Lower leg skin (tissue), 4 donors: Measurements from ENCODE around the gene CNTROB. TPM values are rescaled to one million over a fixed set of nuclear protein-coding genes. Genes with fewer than 3 reads are reported as not detected.
A peak's percentile ranks its signal among the peaks of the same experiment; 100 is the strongest.

Experiments
- DNase-seq, 2 donors: peaks; one replicate each; pipeline ENCODE4 v3.0.0-alpha.2; 2019; ENCODE audit warnings: low spot score in 2 of 2
- H3K4me3 ChIP-seq: fragments of 200-600 bp; sonication (generic); 2 replicates; pipeline ENCODE4 v1.5.1; 2017; ENCODE audit warnings: mild to moderate bottlenecking, low read depth; ENCODE audit not compliant: poor library complexity, severe bottlenecking
- POLR2A ChIP-seq, 2 donors: fragments of 450-650 bp; IDR thresholded peaks; one replicate each; pipeline ENCODE4 v1.6.1; 2016 to 2017; ENCODE audit warnings: antibody characterized with exemption in 2 of 2, mild to moderate bottlenecking in 1 of 2, moderate library complexity in 1 of 2
- WGBS, 2 donors: methylation state at CpG; one replicate each; pipeline ENCODE4 v1.1.5; 2018; 5-methylcytosine and 5-hydroxymethylcytosine counted together
- intact Hi-C: fragments of 100-400 bp; cut with DNase I; formaldehyde crosslinking; loops from one replicate; pipeline ENCODE4 v1.15.0; 2023; ENCODE audit warnings: low total_unique reads
- total RNA-seq, 4 donors: library from RNA; depleted of rRNA; stranded (reverse); fragments of >200 nt; gene quantifications; one replicate each; pipeline ENCODE4 v1.1.0, GENCODE V29; 2016
- TF ChIP-seq, protein P1 (sequence below), 3 donors: fragments of 450-650 bp; IDR thresholded peaks; one replicate each; pipeline ENCODE4 v1.5.1; 2016; ENCODE audit warnings: antibody characterized with exemption in 3 of 3, mild to moderate bottlenecking in 3 of 3, moderate library complexity in 2 of 3

CNTROB gene
- total RNA-seq, 4 donors from 2014 or later, result 23.4 to 43.1 (median 27.0) TPM

GRCh38 chr17:7886227-7887037 lies 45.6 kb upstream of the CNTROB start:
- peak in 1 of 2 donors; percentile 92 for DNase-seq
- WGBS, 2 donors, result 1 to 2% methylated on average over 30 of the region's 30 CpGs
- peak overlapping the region; percentile 52 for H3K4me3 ChIP-seq
- no peak for TF ChIP-seq POLR2A (IDR thresholded peaks at IDR 0.05)
- TF ChIP-seq, protein P1, sequence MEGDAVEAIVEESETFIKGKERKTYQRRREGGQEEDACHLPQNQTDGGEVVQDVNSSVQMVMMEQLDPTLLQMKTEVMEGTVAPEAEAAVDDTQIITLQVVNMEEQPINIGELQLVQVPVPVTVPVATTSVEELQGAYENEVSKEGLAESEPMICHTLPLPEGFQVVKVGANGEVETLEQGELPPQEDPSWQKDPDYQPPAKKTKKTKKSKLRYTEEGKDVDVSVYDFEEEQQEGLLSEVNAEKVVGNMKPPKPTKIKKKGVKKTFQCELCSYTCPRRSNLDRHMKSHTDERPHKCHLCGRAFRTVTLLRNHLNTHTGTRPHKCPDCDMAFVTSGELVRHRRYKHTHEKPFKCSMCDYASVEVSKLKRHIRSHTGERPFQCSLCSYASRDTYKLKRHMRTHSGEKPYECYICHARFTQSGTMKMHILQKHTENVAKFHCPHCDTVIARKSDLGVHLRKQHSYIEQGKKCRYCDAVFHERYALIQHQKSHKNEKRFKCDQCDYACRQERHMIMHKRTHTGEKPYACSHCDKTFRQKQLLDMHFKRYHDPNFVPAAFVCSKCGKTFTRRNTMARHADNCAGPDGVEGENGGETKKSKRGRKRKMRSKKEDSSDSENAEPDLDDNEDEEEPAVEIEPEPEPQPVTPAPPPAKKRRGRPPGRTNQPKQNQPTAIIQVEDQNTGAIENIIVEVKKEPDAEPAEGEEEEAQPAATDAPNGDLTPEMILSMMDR (IDR thresholded peaks at IDR 0.05), result no peak
- intact Hi-C loops, result no loop called here

- DNase-seq, result no peak
- no peak overlapping the region for H3K4me3 ChIP-seq
- intact Hi-C loops, result no loop called here
- no peak for TF ChIP-seq POLR2A (IDR thresholded peaks at IDR 0.05)
- TF ChIP-seq, protein P1 (IDR thresholded peaks at IDR 0.05), result no peak
- WGBS, 2 donors, result 2 to 3% methylated on average over 8 of the region's 8 CpGs
Measured at GRCh38 chr17:7887038-7887481, 44.9 kb upstream of the CNTROB start.

DNA sequence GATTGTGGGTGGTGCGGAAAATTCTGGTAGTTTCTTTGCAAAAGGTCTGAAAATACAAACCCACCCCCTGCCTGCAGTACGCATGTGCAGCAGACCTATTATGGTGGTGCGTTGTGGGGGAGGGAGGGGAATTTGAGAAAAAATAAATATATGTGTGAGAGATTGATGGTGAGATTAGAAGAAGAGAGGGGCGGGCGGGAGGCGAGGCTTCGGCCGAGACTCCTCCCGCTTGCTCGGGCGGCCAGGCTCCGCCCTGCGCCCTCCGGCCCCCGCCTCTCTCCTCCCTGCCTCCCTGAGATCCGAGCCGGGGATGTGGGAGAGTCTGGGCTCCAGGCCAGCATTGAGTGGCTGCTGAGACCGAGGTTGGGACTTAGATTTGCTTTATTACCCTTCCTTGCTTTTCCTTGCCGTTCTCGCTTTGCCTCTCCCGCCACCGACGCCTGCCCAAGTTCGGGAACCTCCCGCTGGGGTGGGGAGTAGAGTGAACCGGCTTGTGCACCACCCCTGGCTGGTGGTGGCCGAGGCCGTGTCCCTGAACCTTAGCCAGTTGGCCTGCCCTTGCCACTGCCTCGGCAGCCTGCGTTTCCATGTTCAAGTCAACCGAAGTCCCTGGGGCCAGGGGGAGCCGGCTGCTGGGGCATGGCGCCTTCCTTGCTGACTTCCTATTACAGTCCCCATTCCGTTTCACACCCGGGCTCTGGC lies 44.4 kb upstream of the CNTROB start:
- WGBS, 2 donors, result 0 to 1% methylated on average over 35 of the region's 35 CpGs
- no peak for TF ChIP-seq POLR2A (IDR thresholded peaks at IDR 0.05)
- TF ChIP-seq, protein P1 (IDR thresholded peaks at IDR 0.05), result no peak
- peak; percentile 90 to 97 for DNase-seq
- H3K4me3 ChIP-seq, result peak overlapping the region; percentile 30
- intact Hi-C loops, result no loop called here

GRCh38 chr17:7888184-7888920 lies 43.7 kb upstream of the CNTROB start, which contains the start of gene CHD3:
Gene CHD3, plus strand, starts transcription at chr17:7888789. Its CDS starts 212 bp downstream, at chr17:7889001.
- peak; percentile 73 to 87 for DNase-seq
- peak within 1 kb of the TSS; percentile 30 for H3K4me3 ChIP-seq
- intact Hi-C loops, result no loop called here
- TF ChIP-seq, protein P1 (IDR thresholded peaks at IDR 0.05), result no peak
- TF ChIP-seq POLR2A (IDR thresholded peaks at IDR 0.05), result no peak
- 8 to 18% methylated on average over 18 of the region's 18 CpGs for WGBS, 2 donors

- TF ChIP-seq, protein P1 (IDR thresholded peaks at IDR 0.05), result no peak
- no peak for TF ChIP-seq POLR2A (IDR thresholded peaks at IDR 0.05)
- peak; percentile 88 to 98 for DNase-seq
- 20 to 22% methylated on average over 11 of the region's 11 CpGs for WGBS, 2 donors
- intact Hi-C loops, result no loop called here
- no peak overlapping the region for H3K4me3 ChIP-seq
Measured at GRCh38 chr17:7889166-7889955, 42.6 kb upstream of the CNTROB start.
